Dermis microvascular lymphatic vessel endothelial cell (primary cell): ENCODE measurements around the gene TLX3. TPM values are rescaled to one million over a fixed set of nuclear protein-coding genes. Genes with fewer than 3 reads are reported as not detected.
"Not testable (repeated sequence)": the region's sequence is repeated elsewhere in the genome, so short reads cannot be mapped to it uniquely, and the experiment has no call there.

ENCODE experiments used
- DNase-seq, 2 donors: peaks; one replicate each; pipeline versions ENCODE4 v3.0.0 to v3.0.0-alpha.2; 2010; ENCODE audit warnings: low read depth in 2 of 2
- total RNA-seq: library from RNA; depleted of rRNA; stranded (reverse); fragments of >200 nt; gene quantifications from 2 replicates; pipeline ENCODE4 v1.2.1, GENCODE V29; 2014

Gene TLX3
- total RNA-seq, 1 donor from 2014 or later = not detected

- no peak for DNase-seq
Observed at GRCh38 chr5:171323007-171323406, 14.0 kb downstream of the TLX3 start.

GRCh38 chr5:171323806-171324632 lies 15.0 kb downstream of the TLX3 start:
- DNase-seq = no peak

- DNase-seq = no peak
Observed at GRCh38 chr5:171330021-171330420, 21.0 kb downstream of the TLX3 start.

- no peak for DNase-seq
Observed at GRCh38 chr5:171335616-171336015, 26.6 kb downstream of the TLX3 start.

GRCh38 chr5:171336521-171337209 lies 27.6 kb downstream of the TLX3 start:
- peak; percentile 10 to 70 for DNase-seq

GRCh38 chr5:171337210-171337569 lies 28.1 kb downstream of the TLX3 start:
- no peak for DNase-seq

- no peak for DNase-seq
Observed at GRCh38 chr5:171340042-171340441, 31.0 kb downstream of the TLX3 start.

- no peak for DNase-seq
Observed at GRCh38 chr5:171340491-171340890, 31.4 kb downstream of the TLX3 start.

- DNase-seq = peak; percentile 69 to 71
Observed at GRCh38 chr5:171342362-171343111, 33.5 kb downstream of the TLX3 start.

- no peak for DNase-seq
Observed at GRCh38 chr5:171344936-171345608, 36.0 kb downstream of the TLX3 start.

- no peak for DNase-seq
Observed at GRCh38 chr5:171351536-171352073, 42.6 kb downstream of the TLX3 start.

GRCh38 chr5:171355302-171355724 lies 46.3 kb downstream of the TLX3 start:
- no peak for DNase-seq

GRCh38 chr5:171357843-171358242 lies 48.8 kb downstream of the TLX3 start:
- no peak for DNase-seq

- not testable (repeated sequence) for DNase-seq
Observed at GRCh38 chr5:171361151-171361550, 52.1 kb downstream of the TLX3 start.

Other genes starting within 250 kb of the TLX3 start
- gene NPM1, start 78.6 kb downstream of the TLX3 start, total RNA-seq = 643 and 1,004 TPM in 2 replicates
- gene FGF18, start 110.4 kb downstream of the TLX3 start, total RNA-seq = not detected in 2 replicates